ENCODE results near the gene CD59. TPM values are rescaled to one million over a fixed set of nuclear protein-coding genes. Genes with fewer than 3 reads are reported as not detected.
"Not testable (repeated sequence)": the region's sequence is repeated elsewhere in the genome, so short reads cannot be mapped to it uniquely, and the experiment has no call there.

CD59 gene
- total RNA-seq, 2 experiments from 2014 or later: 79.4 TPM

DNA sequence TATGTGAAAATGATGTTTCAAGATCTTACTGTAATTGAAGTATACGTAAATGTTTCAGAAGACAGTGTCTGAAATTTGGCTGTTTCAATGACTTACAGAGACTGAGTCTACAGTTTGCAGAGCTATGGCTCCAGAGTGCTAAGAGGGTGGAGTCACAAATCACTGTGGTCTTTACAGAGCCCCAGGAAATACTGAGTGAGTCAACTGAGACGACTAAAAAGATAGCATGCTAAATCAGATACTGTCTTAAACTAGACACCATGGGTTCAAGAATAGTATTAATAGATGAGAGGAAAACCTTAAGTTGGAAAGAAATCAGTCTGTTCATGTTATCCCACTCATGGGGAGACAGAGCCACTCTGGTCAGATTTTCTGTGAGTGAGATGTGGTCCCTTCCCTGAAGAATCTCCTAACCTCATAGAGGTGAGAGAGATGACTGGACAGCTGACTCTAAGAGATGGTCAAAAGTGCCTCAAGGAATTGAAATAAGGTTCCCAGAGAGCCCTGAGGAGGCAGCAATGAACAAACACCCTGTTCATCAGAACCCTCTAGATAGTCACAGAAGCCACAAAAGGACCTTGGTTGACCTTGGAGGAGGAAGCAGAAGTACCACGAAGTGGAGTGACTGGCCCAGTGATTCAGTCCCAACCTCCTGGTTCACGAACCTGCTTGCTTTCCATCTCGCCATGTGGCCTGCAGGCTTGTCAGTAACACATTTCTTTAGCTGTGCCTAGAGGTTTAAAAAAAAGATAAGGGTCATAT is 65.8 kb downstream of the CD59 start:
- H3K27ac Mint-ChIP-seq: peak overlapping the region; percentile 21
- peaks cover 11% of the 10 kb centered on the region for H3K27me3 Mint-ChIP-seq
- DNase-seq: peak; percentile 32
- H3K9me3 Mint-ChIP-seq: no peaks in the 10 kb centered on the region
- no peak overlapping the region for H3K4me3 Mint-ChIP-seq
- intact Hi-C loops (cut with micrococcal nuclease): loop anchor here (1.0 kb wide), 1 partner anchor 20 kb away; no protein-coding TSS in a partner anchor
- ChIA-PET POLR2A (no interaction called here), CTCF (interaction anchor here (1.6 kb wide), 1 partner anchor 72 kb away, joined by 4 read pairs; no protein-coding TSS in a partner anchor)
- H3K36me3 Mint-ChIP-seq: no peaks in the 10 kb centered on the region
- H3K4me1 Mint-ChIP-seq (ENCODE audit: low read depth): peaks cover 9% of the 10 kb centered on the region

GRCh38 chr11:33669598-33670249 is 66.5 kb downstream of the CD59 start:
- CTCF ChIA-PET: interaction anchor here (1.6 kb wide), 1 partner anchor 73 kb away, joined by 4 read pairs; no protein-coding TSS in a partner anchor
- Mint-ChIP-seq H3K4me1 (ENCODE audit: low read depth) (peaks cover 9% of the 10 kb centered on the region), H3K27ac (no peak overlapping the region), H3K36me3 (no peaks in the 10 kb centered on the region), H3K4me3 (no peak overlapping the region), H3K9me3 (no peaks in the 10 kb centered on the region), H3K27me3 (peaks cover 11% of the 10 kb centered on the region)
- POLR2A ChIA-PET: no interaction called here
- intact Hi-C loops (cut with micrococcal nuclease): loop anchor here (1.0 kb wide), 1 partner anchor 21 kb away; no protein-coding TSS in a partner anchor
- DNase-seq: no peak

GRCh38 chr11:33668951-33669596 is 67.1 kb downstream of the CD59 start:
- ChIA-PET CTCF (interaction anchor here (1.6 kb wide), 1 partner anchor 73 kb away, joined by 4 read pairs; no protein-coding TSS in a partner anchor), POLR2A (no interaction called here)
- Mint-ChIP-seq H3K27ac (no peak overlapping the region), H3K4me1 (ENCODE audit: low read depth) (peaks cover 9% of the 10 kb centered on the region), H3K9me3 (no peaks in the 10 kb centered on the region), H3K36me3 (no peaks in the 10 kb centered on the region), H3K27me3 (peaks cover 11% of the 10 kb centered on the region), H3K4me3 (no peak overlapping the region)
- intact Hi-C loops (cut with micrococcal nuclease): no loop called here
- no peak for DNase-seq

- no peak overlapping the region for H3K4me3 Mint-ChIP-seq
- CTCF ChIA-PET: no interaction called here
- no peak for DNase-seq
- peaks cover 9% of the 10 kb centered on the region for H3K27me3 Mint-ChIP-seq
- no peaks in the 10 kb centered on the region for H3K9me3 Mint-ChIP-seq
- intact Hi-C loops (cut with micrococcal nuclease): no loop called here
- no peak overlapping the region for H3K27ac Mint-ChIP-seq
- POLR2A ChIA-PET: no interaction called here
- H3K4me1 Mint-ChIP-seq (ENCODE audit: low read depth): peaks cover 9% of the 10 kb centered on the region
- H3K36me3 Mint-ChIP-seq: no peaks in the 10 kb centered on the region
Measured at GRCh38 chr11:33668468-33668825, 67.8 kb downstream of the CD59 start.

GRCh38 chr11:33667819-33668467 is 68.3 kb downstream of the CD59 start:
- H3K4me3 Mint-ChIP-seq: no peak overlapping the region
- no peak for DNase-seq
- peaks cover 9% of the 10 kb centered on the region for H3K27me3 Mint-ChIP-seq
- no peak overlapping the region for H3K27ac Mint-ChIP-seq
- POLR2A ChIA-PET: no interaction called here
- intact Hi-C loops (cut with micrococcal nuclease): no loop called here
- peaks cover 9% of the 10 kb centered on the region for H3K4me1 Mint-ChIP-seq (ENCODE audit: low read depth)
- H3K36me3 Mint-ChIP-seq: no peaks in the 10 kb centered on the region
- no peaks in the 10 kb centered on the region for H3K9me3 Mint-ChIP-seq
- CTCF ChIA-PET: no interaction called here

- intact Hi-C loops (cut with micrococcal nuclease): no loop called here
- Mint-ChIP-seq H3K27me3 (peaks cover 13% of the 10 kb centered on the region), H3K4me1 (ENCODE audit: low read depth) (peaks cover 4% of the 10 kb centered on the region), H3K9me3 (no peaks in the 10 kb centered on the region), H3K27ac (no peak overlapping the region), H3K36me3 (no peaks in the 10 kb centered on the region), H3K4me3 (no peak overlapping the region)
- CTCF ChIA-PET: interaction anchor here (1.0 kb wide), 1 partner anchor 77 kb away, joined by 3 read pairs; no protein-coding TSS in a partner anchor
- DNase-seq: no peak
- POLR2A ChIA-PET: no interaction called here
Measured at GRCh38 chr11:33665350-33666106, 70.7 kb downstream of the CD59 start.

DNA sequence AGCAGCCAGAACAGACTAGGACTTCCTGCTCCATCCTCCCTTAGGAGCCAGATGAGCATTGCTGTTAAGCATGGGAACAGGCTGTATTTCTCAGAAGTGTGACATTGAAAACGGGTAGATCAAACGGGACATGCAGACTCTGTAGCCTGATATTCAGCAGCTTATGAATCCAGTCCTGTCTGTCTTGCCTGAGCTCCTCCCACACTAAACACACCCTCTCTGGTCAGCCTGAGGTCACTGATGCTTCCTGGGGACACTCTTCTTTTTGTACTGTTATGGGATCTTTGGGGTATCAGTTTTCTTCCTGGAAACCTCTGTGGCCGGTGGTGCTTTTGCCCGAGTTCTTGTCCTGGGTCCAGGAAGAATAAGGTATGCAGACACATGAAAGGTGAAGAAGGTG is 71.4 kb downstream of the CD59 start:
- H3K4me3 Mint-ChIP-seq: no peak overlapping the region
- H3K27ac Mint-ChIP-seq: no peak overlapping the region
- CTCF ChIA-PET: interaction anchor here (0.8 to 1.0 kb wide), 2 partner anchors 9 to 78 kb away, joined by 3 read pairs; no protein-coding TSS in a partner anchor
- H3K36me3 Mint-ChIP-seq: no peaks in the 10 kb centered on the region
- H3K9me3 Mint-ChIP-seq: no peaks in the 10 kb centered on the region
- POLR2A ChIA-PET: no interaction called here
- no peaks in the 10 kb centered on the region for H3K4me1 Mint-ChIP-seq (ENCODE audit: low read depth)
- intact Hi-C loops (cut with micrococcal nuclease): no loop called here
- no peak for DNase-seq
- peaks cover 12% of the 10 kb centered on the region for H3K27me3 Mint-ChIP-seq

DNA sequence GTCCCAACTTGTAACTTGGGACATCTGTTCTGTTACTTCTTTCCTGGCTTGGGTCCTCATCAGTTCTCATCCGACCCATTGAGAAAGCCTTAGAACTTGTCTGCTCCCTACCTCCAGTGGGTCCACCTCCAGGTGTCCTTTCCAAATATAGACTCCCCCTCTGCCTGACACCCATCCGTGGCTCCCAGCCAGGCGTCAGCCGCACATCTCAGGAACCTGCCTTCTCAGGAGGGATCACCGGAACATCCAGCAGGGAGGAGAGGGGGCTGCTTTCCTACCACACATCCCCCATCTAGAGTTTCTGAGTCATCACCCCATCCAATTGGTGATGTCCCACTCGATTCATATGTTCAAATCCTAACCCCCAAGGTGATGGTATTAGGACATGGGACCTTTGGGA is 72.1 kb downstream of the CD59 start:
- intact Hi-C loops (cut with micrococcal nuclease): no loop called here
- DNase-seq: no peak
- CTCF ChIA-PET: interaction anchor here (0.8 kb wide), 1 partner anchor 9 kb away, joined by 3 read pairs; no protein-coding TSS in a partner anchor
- Mint-ChIP-seq H3K36me3 (no peaks in the 10 kb centered on the region), H3K4me1 (ENCODE audit: low read depth) (no peaks in the 10 kb centered on the region), H3K4me3 (no peak overlapping the region), H3K27ac (no peak overlapping the region), H3K9me3 (no peaks in the 10 kb centered on the region), H3K27me3 (peaks cover 11% of the 10 kb centered on the region)
- POLR2A ChIA-PET: no interaction called here

- Mint-ChIP-seq H3K27me3 (peaks cover 11% of the 10 kb centered on the region), H3K27ac (no peak overlapping the region), H3K9me3 (no peaks in the 10 kb centered on the region), H3K36me3 (no peaks in the 10 kb centered on the region), H3K4me3 (no peak overlapping the region), H3K4me1 (ENCODE audit: low read depth) (no peaks in the 10 kb centered on the region)
- ChIA-PET CTCF (interaction anchor here (1.0 kb wide), 1 partner anchor 143 kb away, joined by 4 read pairs; no protein-coding TSS in a partner anchor), POLR2A (no interaction called here)
- intact Hi-C loops (cut with micrococcal nuclease): no loop called here
- no peak for DNase-seq
Measured at GRCh38 chr11:33663121-33663520, 73.1 kb downstream of the CD59 start.

DNA sequence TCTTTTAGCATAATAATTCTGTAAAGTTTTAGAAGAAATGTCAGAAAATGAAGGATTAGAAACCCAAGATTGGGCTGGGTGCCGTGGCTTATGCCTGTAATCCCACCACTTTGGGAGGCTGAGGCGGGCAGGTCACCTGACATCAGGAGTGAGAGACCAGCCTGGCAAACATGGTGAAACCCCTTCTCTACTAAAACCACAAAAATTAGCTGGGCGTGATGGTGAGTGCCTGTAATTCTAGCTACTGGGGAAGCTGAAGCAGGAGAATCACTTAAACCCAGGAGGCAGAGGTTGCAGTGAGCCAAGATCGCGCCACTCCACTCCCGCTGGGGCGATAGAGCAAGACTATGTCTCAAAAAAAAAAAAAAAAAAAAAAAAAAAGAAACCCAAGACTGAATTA is 74.7 kb downstream of the CD59 start:
- H3K27ac Mint-ChIP-seq; DNase-seq; POLR2A ChIA-PET; CTCF ChIA-PET; H3K9me3 Mint-ChIP-seq; H3K4me3 Mint-ChIP-seq; intact Hi-C loops (cut with micrococcal nuclease); H3K36me3 Mint-ChIP-seq; H3K4me1 Mint-ChIP-seq (ENCODE audit: low read depth): not testable (repeated sequence)
- H3K27me3 Mint-ChIP-seq: peaks cover 12% of the 10 kb centered on the region

- POLR2A ChIA-PET: no interaction called here
- peaks cover 10% of the 10 kb centered on the region for H3K27me3 Mint-ChIP-seq
- intact Hi-C loops (cut with micrococcal nuclease): no loop called here
- no peak overlapping the region for H3K27ac Mint-ChIP-seq
- CTCF ChIA-PET: no interaction called here
- no peak for DNase-seq
- no peaks in the 10 kb centered on the region for H3K4me1 Mint-ChIP-seq (ENCODE audit: low read depth)
- no peak overlapping the region for H3K4me3 Mint-ChIP-seq
- no peaks in the 10 kb centered on the region for H3K9me3 Mint-ChIP-seq
- H3K36me3 Mint-ChIP-seq: no peaks in the 10 kb centered on the region
Measured at GRCh38 chr11:33660962-33661361, 75.3 kb downstream of the CD59 start.

Measured in activated CD4-positive, alpha-beta memory T cell treated with anti-CD3 and anti-CD28 coated beads for 36 hours (primary cell).